Esophagus squamous epithelium (tissue), 5 donors: Measurements from ENCODE around the gene C4orf36. TPM values are rescaled to one million over a fixed set of nuclear protein-coding genes. Genes with fewer than 3 reads are reported as not detected.
A peak's percentile ranks its signal among the peaks of the same experiment; 100 is the strongest.

Experiments
- DNase-seq: peaks from one replicate; lab custom pipeline; 2025; lab: John Stamatoyannopoulos, UW
- H3K27ac ChIP-seq, 4 donors: fragments of 200-600 bp; sonication (generic); one replicate each; pipeline ENCODE4 v1.5.1; 2016 to 2019; ENCODE audit warnings: mild to moderate bottlenecking in 1 of 4
- H3K27me3 ChIP-seq, 4 donors: fragments of 200-600 bp; sonication (generic); 1 replicate in 3 of 4; 2 replicates in 1 of 4; pipeline versions ENCODE4 v1.5.1 to v1.6.0; 2017 to 2021; ENCODE audit warnings: antibody characterized with exemption in 1 of 4
- H3K36me3 ChIP-seq, 3 donors: fragments of 200-600 bp; sonication (generic); one replicate each; pipeline ENCODE4 v1.5.1; 2016 to 2019
- H3K4me1 ChIP-seq, 3 donors: fragments of 200-600 bp; sonication (generic); one replicate each; pipeline ENCODE4 v1.5.1; 2017 to 2019
- H3K4me3 ChIP-seq, 4 donors: fragments of 200-600 bp; sonication (generic); 1 replicate in 3 of 4; 2 replicates in 1 of 4; pipeline ENCODE4 v1.5.1; 2016 to 2019; ENCODE audit warnings: mild to moderate bottlenecking in 2 of 4, moderate library complexity in 1 of 4
- H3K9me3 ChIP-seq, 3 donors: fragments of 200-600 bp; sonication (generic); one replicate each; pipeline ENCODE4 v1.5.1; 2016 to 2019
- POLR2A ChIP-seq, 4 donors: fragments of 450-650 bp; IDR thresholded peaks; one replicate each; pipeline ENCODE4 v1.6.1; 2017; ENCODE audit warnings: antibody characterized with exemption in 4 of 4, mild to moderate bottlenecking in 4 of 4, moderate library complexity in 3 of 4
- WGBS, 2 donors: methylation state at CpG; one replicate each; pipeline ENCODE4 v1.1.5; 2018; 5-methylcytosine and 5-hydroxymethylcytosine counted together
- intact Hi-C: fragments of 100-400 bp; cut with DNase I; formaldehyde crosslinking; loops from one replicate; pipeline ENCODE4 v1.15.0; 2022
- total RNA-seq, 4 donors: library from RNA; depleted of rRNA; stranded (reverse); fragments of >200 nt; gene quantifications; one replicate each; pipeline ENCODE4 v1.1.0, GENCODE V29; 2016
- TF ChIP-seq, protein P1 (sequence below), 6 experiments: fragments of 450-650 bp in 4 of 6; fragments of 200-600 bp in 2 of 6; sonication (generic) in 2 of 6; IDR thresholded peaks; one replicate each; pipeline ENCODE4 v1.5.1; 2016 to 2019; ENCODE audit warnings: antibody characterized with exemption in 6 of 6, mild to moderate bottlenecking in 4 of 6, moderate library complexity in 4 of 6
- donor health status: DM: yes; HTN: yes; CAD: no.

The C4orf36 gene
- total RNA-seq, 4 donors from 2014 or later: 1.3 to 5.0 (median 2.7) TPM

DNA sequence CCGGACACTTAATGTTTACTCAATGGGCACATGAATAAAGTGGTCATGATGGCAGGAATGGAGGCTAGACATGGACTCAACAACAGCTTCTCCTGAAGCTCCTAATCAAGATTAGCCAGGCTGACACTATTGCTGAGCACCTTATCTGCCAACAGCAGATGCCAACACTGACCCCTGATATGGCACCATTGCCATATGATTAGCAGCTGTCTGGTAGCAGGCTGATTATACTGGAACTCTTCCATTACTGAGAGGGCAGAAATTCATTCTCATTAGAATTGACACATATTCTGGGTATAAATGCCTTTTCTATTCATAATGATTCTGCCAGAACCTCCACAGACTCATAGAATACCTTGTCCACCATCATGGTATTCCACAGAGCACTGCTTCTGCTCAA is 24.2 kb upstream of the C4orf36 start:
- no peaks in the 10 kb centered on the region for H3K9me3 ChIP-seq
- TF ChIP-seq POLR2A (IDR thresholded peaks at IDR 0.05): no peak
- TF ChIP-seq, protein P1, sequence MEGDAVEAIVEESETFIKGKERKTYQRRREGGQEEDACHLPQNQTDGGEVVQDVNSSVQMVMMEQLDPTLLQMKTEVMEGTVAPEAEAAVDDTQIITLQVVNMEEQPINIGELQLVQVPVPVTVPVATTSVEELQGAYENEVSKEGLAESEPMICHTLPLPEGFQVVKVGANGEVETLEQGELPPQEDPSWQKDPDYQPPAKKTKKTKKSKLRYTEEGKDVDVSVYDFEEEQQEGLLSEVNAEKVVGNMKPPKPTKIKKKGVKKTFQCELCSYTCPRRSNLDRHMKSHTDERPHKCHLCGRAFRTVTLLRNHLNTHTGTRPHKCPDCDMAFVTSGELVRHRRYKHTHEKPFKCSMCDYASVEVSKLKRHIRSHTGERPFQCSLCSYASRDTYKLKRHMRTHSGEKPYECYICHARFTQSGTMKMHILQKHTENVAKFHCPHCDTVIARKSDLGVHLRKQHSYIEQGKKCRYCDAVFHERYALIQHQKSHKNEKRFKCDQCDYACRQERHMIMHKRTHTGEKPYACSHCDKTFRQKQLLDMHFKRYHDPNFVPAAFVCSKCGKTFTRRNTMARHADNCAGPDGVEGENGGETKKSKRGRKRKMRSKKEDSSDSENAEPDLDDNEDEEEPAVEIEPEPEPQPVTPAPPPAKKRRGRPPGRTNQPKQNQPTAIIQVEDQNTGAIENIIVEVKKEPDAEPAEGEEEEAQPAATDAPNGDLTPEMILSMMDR (IDR thresholded peaks at IDR 0.05): no peak
- DNase-seq: no peak
- no peak overlapping the region for H3K4me3 ChIP-seq
- 0% methylated on average over 1 of the region's 1 CpG for WGBS, 2 donors
- intact Hi-C loops: no loop called here
- H3K27ac ChIP-seq: no peak overlapping the region
- peaks cover 0 to 5% (median 4%) of the 10 kb centered on the region in 3 donors for H3K4me1 ChIP-seq
- no peaks in the 10 kb centered on the region for H3K36me3 ChIP-seq
- H3K27me3 ChIP-seq: no peaks in the 10 kb centered on the region

DNA sequence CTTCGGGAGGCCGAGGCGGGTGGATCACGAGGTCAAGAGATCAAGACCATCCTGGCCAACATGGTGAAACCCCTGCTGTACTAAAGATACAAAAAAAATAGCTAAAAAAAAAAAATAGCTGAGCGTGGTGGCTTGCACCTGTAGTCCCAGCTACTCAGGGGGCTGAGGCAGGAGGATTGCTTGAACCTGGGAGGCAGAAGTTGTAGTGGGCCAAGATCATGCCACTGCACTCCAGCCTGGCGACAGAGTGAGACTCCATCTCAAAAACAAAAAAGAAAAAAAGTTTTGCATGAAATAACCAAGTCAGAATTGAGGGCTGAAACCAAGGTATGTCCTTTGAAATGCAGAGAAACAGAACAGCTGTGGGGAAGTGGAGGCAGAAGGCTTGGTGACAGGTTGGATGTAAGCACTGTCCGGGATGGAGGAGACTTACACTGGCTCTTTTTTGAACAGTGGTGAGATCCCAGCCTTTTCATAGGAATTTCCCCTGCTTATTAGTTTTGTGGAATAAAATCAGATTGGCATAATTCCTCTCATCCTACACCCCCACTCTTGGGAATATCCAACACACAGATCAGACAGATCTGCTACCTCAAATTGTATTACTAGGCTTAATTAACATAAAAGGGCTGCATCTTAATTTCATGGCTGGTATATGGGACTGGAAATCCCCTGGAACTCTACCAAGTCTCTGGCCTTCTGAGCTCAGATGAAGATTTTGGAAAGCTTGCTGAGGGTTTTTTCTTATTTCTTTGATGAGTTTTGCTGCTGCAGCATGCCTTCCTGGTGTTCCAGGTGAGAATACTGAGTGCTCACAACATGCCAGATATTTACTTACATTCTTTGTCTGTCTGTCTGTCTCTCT is 18.8 kb upstream of the C4orf36 start:
- Histone ChIP-seq H3K4me1 (peaks cover 7 to 46% (median 33%) of the 10 kb centered on the region in 3 donors), H3K27me3 (no peaks in the 10 kb centered on the region), H3K9me3 (no peaks in the 10 kb centered on the region), H3K36me3 (no peaks in the 10 kb centered on the region), H3K27ac (peak overlapping the region in 1 of 4 donors; percentile 9), H3K4me3 (no peak overlapping the region)
- intact Hi-C loops: no loop called here
- TF ChIP-seq, protein P1 (IDR thresholded peaks at IDR 0.05): no peak
- TF ChIP-seq POLR2A (IDR thresholded peaks at IDR 0.05): no peak
- 69 to 73% methylated on average over 7 of the region's 7 CpGs for WGBS, 2 donors
- DNase-seq: no peak

DNA sequence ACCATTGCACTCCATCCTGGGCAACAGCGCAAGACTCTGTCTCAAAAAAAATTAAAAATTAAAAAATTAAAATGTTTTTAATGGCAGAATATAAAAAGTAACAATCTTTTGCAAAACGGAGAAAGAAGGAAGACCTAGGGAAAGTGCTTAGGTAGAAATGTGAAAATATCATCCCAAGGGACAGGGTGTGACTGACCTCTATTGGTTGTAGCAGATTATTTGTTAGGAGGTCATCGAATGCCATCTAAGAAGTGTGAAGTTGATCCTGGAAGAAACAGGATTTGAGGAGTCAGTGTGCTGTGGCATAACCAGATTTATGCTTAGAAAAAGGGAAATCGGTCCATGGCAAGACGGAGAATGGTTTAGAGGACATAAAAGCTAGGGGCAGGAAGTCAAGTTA is 18.1 kb upstream of the C4orf36 start:
- DNase-seq: no peak
- WGBS, 2 donors: 79 to 82% methylated on average over 5 of the region's 5 CpGs

DNA sequence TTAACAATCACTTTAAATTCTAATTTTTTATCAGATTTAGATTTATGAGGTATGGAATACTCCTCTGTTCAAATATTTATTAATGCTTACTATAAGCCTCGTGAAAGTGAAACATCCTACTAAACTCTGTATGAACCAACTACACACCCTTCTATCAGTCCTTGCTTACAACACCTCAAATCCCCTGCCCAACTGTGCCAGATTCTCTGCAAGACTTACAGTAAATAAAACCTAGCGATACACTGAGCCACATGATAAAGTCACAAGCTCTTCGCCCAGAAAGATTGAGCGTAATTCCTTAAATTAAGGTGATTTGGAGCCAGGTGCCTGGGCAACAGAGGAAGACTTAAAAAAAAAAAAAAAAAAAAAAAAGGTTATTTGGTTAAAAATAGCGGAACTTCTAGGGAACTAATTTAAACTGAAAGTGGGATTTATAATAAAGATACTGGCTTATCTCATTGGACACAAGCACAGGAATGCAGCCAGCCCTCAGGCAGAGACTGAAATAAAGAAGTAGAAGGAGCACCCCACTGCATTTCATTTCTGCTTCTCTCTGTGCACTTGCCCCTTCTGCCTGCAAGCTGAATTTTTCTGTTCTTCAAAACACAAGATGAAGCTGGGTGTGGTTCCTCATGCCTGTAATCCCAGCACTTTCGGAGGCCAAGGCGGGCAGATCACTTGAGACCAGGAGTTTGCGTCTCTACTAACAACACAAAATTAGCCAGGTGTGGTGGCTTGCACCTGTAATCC is 17.5 kb upstream of the C4orf36 start:
- Histone ChIP-seq H3K36me3 (no peaks in the 10 kb centered on the region), H3K4me3 (no peak overlapping the region), H3K27ac (peak overlapping the region in 1 of 4 donors; percentile 56), H3K9me3 (no peaks in the 10 kb centered on the region), H3K27me3 (no peaks in the 10 kb centered on the region), H3K4me1 (peaks cover 7 to 50% (median 35%) of the 10 kb centered on the region in 3 donors)
- intact Hi-C loops: no loop called here
- WGBS, 2 donors: 40 to 59% methylated on average over 8 of the region's 8 CpGs
- no peak for TF ChIP-seq POLR2A (IDR thresholded peaks at IDR 0.05)
- TF ChIP-seq, protein P1 (IDR thresholded peaks at IDR 0.05): no peak
- DNase-seq: no peak

More for the DNA sequence above, 18.1 kb upstream of the C4orf36 start:
- Histone ChIP-seq H3K36me3 (no peaks in the 10 kb centered on the region), H3K4me1 (peaks cover 7 to 46% (median 33%) of the 10 kb centered on the region in 3 donors), H3K4me3 (no peak overlapping the region), H3K27me3 (no peaks in the 10 kb centered on the region), H3K27ac (peak overlapping the region in 1 of 4 donors; percentile 56), H3K9me3 (no peaks in the 10 kb centered on the region)
- TF ChIP-seq, protein P1 (IDR thresholded peaks at IDR 0.05): no peak
- no peak for TF ChIP-seq POLR2A (IDR thresholded peaks at IDR 0.05)
- intact Hi-C loops: no loop called here
